ENCODE results near the gene HMGXB3.

DNA sequence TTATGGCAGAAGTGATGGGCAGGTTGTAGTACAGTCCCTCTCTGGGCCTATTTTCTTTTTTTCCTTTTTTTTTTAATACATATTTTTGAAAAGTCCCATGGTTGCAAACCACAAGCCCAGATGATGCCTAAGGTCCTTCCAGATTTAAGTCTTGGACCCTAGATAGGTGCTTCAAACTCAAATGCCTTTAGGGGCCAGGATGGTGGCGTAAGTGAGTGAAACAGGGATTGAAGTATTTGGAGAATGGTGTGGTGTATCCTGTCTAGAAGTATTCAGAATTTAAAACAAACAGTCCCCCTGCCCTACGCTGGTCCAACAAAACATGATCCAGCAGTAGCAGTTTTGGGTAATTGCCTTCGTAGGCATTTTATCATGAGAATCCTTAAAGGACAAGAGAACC lies 2.3 kb upstream of the HMGXB3 start:
- no peak for TF ChIP-seq CTCF (IDR thresholded peaks at IDR 0.05)
- TF ChIP-seq POLR2A (IDR thresholded peaks at IDR 0.05), result no peak

Measured in body of pancreas (tissue), 4 donors.